Measurements from ENCODE around the gene CDH23. TPM values are rescaled to one million over a fixed set of nuclear protein-coding genes. Genes with fewer than 3 reads are reported as not detected.
A peak's percentile ranks its signal among the peaks of the same experiment; 100 is the strongest.

CDH23 gene
- total RNA-seq, 4 donors from 2014 or later: 0.72 to 4.1 (median 2.2) TPM

DNA sequence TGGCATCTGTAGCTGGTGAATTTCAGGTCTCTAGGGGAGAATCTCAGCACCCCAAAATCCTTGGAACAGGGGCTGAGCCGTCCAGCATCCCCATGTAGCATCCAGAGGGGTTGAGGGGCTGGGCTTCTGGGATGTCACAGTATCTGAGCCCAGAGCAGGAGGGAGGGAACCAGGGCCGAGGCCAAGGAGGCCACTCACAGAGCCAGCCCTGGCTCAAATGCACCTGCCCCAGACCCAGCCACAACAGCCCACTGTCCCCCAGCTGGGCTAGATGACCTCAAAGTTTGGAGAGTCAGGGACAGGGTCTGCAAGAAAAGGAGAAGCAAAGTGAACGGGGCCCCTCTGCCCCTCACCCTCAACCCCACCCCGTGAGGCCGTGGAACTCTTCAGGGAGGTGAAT is 354.3 kb downstream of the CDH23 start:
- H3K27ac ChIP-seq: no peak overlapping the region
- H3K4me1 ChIP-seq: peaks cover 68% of the 10 kb centered on the region
- H3K36me3 ChIP-seq: peaks cover 45% of the 10 kb centered on the region
- H3K4me3 ChIP-seq: no peak overlapping the region
- WGBS: 90% methylated on average over 4 of the region's 5 CpGs
- no peaks in the 10 kb centered on the region for H3K27me3 ChIP-seq
- DNase-seq (ENCODE audit: low spot score in 2 of 2): no peak
- no peak for TF ChIP-seq EP300 (IDR thresholded peaks at IDR 0.05)
- TF ChIP-seq, protein P1, sequence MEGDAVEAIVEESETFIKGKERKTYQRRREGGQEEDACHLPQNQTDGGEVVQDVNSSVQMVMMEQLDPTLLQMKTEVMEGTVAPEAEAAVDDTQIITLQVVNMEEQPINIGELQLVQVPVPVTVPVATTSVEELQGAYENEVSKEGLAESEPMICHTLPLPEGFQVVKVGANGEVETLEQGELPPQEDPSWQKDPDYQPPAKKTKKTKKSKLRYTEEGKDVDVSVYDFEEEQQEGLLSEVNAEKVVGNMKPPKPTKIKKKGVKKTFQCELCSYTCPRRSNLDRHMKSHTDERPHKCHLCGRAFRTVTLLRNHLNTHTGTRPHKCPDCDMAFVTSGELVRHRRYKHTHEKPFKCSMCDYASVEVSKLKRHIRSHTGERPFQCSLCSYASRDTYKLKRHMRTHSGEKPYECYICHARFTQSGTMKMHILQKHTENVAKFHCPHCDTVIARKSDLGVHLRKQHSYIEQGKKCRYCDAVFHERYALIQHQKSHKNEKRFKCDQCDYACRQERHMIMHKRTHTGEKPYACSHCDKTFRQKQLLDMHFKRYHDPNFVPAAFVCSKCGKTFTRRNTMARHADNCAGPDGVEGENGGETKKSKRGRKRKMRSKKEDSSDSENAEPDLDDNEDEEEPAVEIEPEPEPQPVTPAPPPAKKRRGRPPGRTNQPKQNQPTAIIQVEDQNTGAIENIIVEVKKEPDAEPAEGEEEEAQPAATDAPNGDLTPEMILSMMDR (IDR thresholded peaks at IDR 0.05): no peak
- TF ChIP-seq POLR2AphosphoS5 (IDR thresholded peaks at IDR 0.05): no peak
- TF ChIP-seq POLR2A (IDR thresholded peaks at IDR 0.05): no peak
- no peaks in the 10 kb centered on the region for H3K9me3 ChIP-seq

DNA sequence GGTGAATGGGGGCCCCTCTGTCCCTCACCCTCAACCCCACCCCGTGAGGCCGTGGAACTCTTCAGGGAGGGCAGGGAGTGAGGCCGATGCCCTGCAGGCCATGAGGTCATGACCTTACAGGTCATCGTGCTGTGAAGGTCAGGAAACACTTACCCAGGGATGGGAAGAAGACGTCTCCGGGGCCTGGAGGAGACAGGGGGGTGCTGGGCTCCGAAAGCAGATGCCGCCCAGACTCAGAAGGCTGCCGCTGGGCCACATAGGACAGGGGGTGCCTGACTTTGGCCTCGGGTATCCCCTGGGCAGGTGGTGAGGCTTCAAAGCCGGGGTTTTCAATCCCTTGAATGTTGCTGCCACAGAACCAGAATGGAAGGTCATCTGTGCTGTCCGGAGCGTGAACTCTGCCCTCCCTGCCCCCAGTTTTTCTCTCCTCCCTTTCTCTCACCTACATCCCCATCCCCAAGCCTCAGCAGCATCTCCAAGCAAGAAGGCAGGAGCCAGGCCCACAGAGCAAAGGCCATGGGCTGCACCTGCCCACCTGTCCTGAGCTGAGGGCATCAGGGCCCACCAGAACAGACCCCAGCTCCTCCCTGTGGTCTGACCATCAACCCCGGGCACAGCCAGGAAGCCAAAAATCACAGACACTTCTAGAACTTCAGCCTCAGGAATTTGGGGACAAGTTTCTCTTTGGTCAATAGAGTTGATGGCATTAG is 354.9 kb downstream of the CDH23 start:
- no peak overlapping the region for H3K27ac ChIP-seq
- H3K27me3 ChIP-seq: no peaks in the 10 kb centered on the region
- H3K9me3 ChIP-seq: no peaks in the 10 kb centered on the region
- TF ChIP-seq, protein P1 (IDR thresholded peaks at IDR 0.05): no peak
- TF ChIP-seq POLR2A (IDR thresholded peaks at IDR 0.05): no peak
- TF ChIP-seq EP300 (IDR thresholded peaks at IDR 0.05): no peak
- TF ChIP-seq POLR2AphosphoS5 (IDR thresholded peaks at IDR 0.05): no peak
- no peak for DNase-seq (ENCODE audit: low spot score in 2 of 2)
- H3K36me3 ChIP-seq: peaks cover 45% of the 10 kb centered on the region
- no peak overlapping the region for H3K4me3 ChIP-seq
- WGBS: 89% methylated on average over 14 of the region's 14 CpGs
- peaks cover 66% of the 10 kb centered on the region for H3K4me1 ChIP-seq

DNA sequence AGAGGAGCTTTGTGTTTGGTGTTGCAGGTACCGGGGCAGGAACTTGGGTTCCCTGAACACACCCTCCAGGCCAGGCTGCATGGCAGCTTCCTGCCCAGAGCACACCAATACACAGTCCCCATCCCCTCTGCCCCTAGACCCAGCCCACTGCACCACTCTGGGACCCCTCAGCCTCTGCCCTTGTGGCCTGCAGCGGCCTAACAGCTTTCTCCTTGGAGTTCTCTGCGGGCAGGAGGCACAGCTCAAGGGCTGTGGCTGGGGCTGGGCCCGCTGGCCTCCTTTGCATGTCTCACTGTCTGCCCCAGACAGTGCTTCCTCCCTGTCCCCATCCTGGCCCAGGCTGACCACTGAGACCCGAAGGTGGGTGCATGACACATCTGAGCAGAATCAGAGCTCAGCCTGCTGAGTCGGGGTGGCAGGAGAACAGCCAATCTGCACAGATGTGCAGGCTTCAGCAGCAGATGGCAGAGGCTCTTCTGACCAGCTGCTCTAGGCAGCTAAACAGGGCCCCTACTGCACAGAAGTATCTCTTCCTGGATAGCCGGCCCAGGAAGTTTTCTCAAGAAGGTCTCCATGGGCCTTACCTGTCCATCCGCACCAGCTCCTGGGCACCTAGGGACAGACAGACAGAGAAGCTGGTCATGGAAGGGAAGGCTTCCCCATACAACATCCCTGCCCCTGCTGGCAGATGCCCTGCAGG is 355.8 kb downstream of the CDH23 start:
- no peak overlapping the region for H3K4me3 ChIP-seq
- peak overlapping the region; percentile 13 for H3K27ac ChIP-seq
- no peak for DNase-seq (ENCODE audit: low spot score in 2 of 2)
- H3K9me3 ChIP-seq: no peaks in the 10 kb centered on the region
- peaks cover 45% of the 10 kb centered on the region for H3K36me3 ChIP-seq
- TF ChIP-seq POLR2A (IDR thresholded peaks at IDR 0.05): no peak
- TF ChIP-seq, protein P1 (IDR thresholded peaks at IDR 0.05): no peak
- TF ChIP-seq EP300 (IDR thresholded peaks at IDR 0.05): no peak
- no peak for TF ChIP-seq POLR2AphosphoS5 (IDR thresholded peaks at IDR 0.05)
- H3K27me3 ChIP-seq: no peaks in the 10 kb centered on the region
- 84% methylated on average over 6 of the region's 8 CpGs for WGBS
- H3K4me1 ChIP-seq: peaks cover 66% of the 10 kb centered on the region

DNA sequence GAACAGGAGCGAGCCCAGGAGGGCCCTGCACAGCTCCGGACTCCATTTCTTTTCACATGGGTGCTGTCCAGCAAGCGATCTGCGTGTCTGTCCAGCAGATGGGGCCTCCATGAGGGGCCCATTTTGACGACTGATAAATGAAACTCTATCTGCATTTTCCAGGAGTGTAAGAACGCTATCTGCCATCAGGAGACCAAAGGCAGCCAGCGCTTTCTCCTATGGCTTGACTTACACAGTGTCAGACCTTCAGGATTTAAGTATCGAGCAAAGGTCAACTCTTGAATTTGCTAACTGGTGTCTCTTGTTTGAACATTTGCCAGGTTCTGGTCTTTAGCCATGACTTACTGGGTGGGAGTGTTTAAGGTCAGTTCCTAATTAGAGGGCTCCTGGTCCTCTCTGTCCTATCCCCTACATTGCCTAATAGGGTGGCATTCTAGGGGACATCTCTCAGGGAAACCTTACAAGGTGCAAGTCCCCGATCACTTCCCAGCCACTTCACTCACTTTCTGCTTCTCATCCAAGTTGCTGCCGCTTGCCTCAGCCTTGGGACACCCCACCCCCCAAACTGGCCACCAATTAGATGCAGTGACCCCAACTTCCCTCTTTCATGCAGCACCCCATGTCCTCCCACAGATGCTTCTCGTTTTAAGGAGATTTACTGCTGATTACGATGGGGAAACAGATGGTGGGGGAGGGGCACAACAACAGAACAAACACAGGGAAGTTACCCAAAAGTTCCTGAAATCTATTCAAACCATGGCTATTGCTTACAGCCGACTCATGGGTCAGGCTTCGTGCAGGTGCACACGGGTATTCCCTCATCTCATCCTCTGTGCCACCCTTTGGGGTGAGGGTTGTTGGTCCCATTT is 356.6 kb downstream of the CDH23 start:
- WGBS: 74% methylated on average over 15 of the region's 15 CpGs
- Histone ChIP-seq H3K27me3 (no peaks in the 10 kb centered on the region), H3K36me3 (peaks cover 48% of the 10 kb centered on the region), H3K27ac (peak overlapping the region; percentile 13), H3K4me3 (no peak overlapping the region), H3K4me1 (peaks cover 66% of the 10 kb centered on the region), H3K9me3 (no peaks in the 10 kb centered on the region)
- DNase-seq (ENCODE audit: low spot score in 2 of 2): no peak
- no peak for TF ChIP-seq POLR2AphosphoS5 (IDR thresholded peaks at IDR 0.05)
- TF ChIP-seq, protein P1 (IDR thresholded peaks at IDR 0.05): no peak
- TF ChIP-seq POLR2A (IDR thresholded peaks at IDR 0.05): no peak
- TF ChIP-seq EP300 (IDR thresholded peaks at IDR 0.05): no peak

Data from suprapubic skin (tissue), 4 donors.